ENCODE data around the gene NCAPG. TPM values are rescaled to one million over a fixed set of nuclear protein-coding genes. Genes with fewer than 3 reads are reported as not detected.

The NCAPG gene
- total RNA-seq, 1 donor from 2014 or later = 2.2 TPM

GRCh38 chr4:17876943-17877342, 66.2 kb downstream of the NCAPG start:
- no peaks in the 10 kb centered on the region for H3K9me3 ChIP-seq
- H3K27ac ChIP-seq = no peak overlapping the region
- H3K27me3 ChIP-seq (ENCODE audit: low read depth) = no peaks in the 10 kb centered on the region
- ATAC-seq (no peak), DNase-seq (no peak)
- no peaks in the 10 kb centered on the region for H3K4me1 ChIP-seq
- intact Hi-C loops (cut with DNase I) = no loop called here
- no peak overlapping the region for H3K4me3 ChIP-seq
- H3K36me3 ChIP-seq = no peaks in the 10 kb centered on the region
- TF ChIP-seq, protein P1, sequence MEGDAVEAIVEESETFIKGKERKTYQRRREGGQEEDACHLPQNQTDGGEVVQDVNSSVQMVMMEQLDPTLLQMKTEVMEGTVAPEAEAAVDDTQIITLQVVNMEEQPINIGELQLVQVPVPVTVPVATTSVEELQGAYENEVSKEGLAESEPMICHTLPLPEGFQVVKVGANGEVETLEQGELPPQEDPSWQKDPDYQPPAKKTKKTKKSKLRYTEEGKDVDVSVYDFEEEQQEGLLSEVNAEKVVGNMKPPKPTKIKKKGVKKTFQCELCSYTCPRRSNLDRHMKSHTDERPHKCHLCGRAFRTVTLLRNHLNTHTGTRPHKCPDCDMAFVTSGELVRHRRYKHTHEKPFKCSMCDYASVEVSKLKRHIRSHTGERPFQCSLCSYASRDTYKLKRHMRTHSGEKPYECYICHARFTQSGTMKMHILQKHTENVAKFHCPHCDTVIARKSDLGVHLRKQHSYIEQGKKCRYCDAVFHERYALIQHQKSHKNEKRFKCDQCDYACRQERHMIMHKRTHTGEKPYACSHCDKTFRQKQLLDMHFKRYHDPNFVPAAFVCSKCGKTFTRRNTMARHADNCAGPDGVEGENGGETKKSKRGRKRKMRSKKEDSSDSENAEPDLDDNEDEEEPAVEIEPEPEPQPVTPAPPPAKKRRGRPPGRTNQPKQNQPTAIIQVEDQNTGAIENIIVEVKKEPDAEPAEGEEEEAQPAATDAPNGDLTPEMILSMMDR (IDR thresholded peaks at IDR 0.05) = no peak

DNA sequence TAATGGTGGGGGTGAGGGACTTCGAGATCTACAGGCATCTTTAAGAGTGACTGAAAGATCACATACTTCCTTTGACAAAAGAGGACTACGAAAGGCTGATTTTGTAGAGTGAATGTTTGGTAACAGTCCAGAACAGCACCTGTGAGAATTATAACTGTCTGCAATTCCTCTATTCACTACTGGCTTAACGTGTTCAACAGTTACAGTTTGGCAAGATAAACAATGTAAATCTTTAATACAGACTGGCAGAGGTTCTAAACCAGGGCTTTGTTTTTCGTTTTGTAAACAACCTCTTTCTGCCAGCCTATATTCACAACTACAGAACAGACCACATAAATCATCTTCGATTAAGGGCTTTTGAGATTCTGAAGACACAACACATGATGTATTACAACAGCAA, 66.9 kb downstream of the NCAPG start:
- Histone ChIP-seq H3K4me1 (no peaks in the 10 kb centered on the region), H3K27me3 (ENCODE audit: low read depth) (no peaks in the 10 kb centered on the region), H3K27ac (no peak overlapping the region), H3K36me3 (no peaks in the 10 kb centered on the region), H3K9me3 (no peaks in the 10 kb centered on the region), H3K4me3 (no peak overlapping the region)
- intact Hi-C loops (cut with DNase I) = no loop called here
- ATAC-seq (no peak), DNase-seq (no peak)
- TF ChIP-seq, protein P1 (IDR thresholded peaks at IDR 0.05) = no peak

- ATAC-seq (no peak), DNase-seq (no peak)
- Histone ChIP-seq H3K27ac (no peak overlapping the region), H3K36me3 (no peaks in the 10 kb centered on the region), H3K4me1 (no peaks in the 10 kb centered on the region), H3K9me3 (no peaks in the 10 kb centered on the region), H3K27me3 (ENCODE audit: low read depth) (no peaks in the 10 kb centered on the region), H3K4me3 (no peak overlapping the region)
- TF ChIP-seq, protein P1 (IDR thresholded peaks at IDR 0.05) = no peak
- intact Hi-C loops (cut with DNase I) = no loop called here
Measured at GRCh38 chr4:17884063-17884462, 73.3 kb downstream of the NCAPG start.

DNA sequence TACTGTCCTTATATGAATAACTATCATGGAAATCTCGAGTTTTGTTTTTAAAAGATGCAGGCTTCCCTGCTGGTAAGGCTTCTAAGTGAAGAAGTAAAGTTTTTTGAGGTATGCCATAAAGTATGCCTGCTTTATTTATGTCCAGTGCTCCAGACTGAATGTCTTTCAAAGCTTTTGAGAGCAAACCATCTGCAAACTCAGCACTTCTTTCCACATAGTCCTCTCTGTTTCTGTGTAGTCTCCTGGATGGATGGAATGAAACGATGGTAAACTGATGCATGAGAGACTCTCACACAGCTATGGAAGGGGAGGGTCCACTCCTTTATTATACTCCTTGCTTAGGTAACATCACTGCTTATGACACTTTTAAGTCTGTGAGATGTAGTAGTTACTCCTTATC, 73.7 kb downstream of the NCAPG start:
- Histone ChIP-seq H3K4me3 (no peak overlapping the region), H3K27ac (no peak overlapping the region), H3K4me1 (no peaks in the 10 kb centered on the region), H3K27me3 (ENCODE audit: low read depth) (no peaks in the 10 kb centered on the region), H3K36me3 (no peaks in the 10 kb centered on the region), H3K9me3 (no peaks in the 10 kb centered on the region)
- ATAC-seq (no peak), DNase-seq (no peak)
- intact Hi-C loops (cut with DNase I) = no loop called here
- TF ChIP-seq, protein P1 (IDR thresholded peaks at IDR 0.05) = no peak

DNA sequence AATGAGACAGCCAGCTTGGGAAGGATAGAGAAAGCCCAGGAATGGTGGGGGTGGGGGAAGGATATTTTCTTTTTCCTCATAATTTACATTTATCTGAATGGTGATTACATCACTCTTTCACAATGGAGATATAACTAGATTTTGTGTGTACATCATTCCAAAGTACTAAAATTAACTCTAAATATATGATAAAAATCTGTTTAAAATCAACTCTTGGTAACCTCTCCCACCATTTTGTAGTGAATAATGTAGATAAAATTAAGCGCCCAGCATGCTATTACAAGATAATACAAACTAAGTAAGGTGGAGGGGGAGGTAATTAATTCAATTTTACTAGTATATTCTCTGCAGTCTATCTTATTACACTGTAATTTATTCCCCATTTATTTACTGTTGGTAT, 78.9 kb downstream of the NCAPG start:
- Histone ChIP-seq H3K27me3 (ENCODE audit: low read depth) (no peaks in the 10 kb centered on the region), H3K27ac (no peak overlapping the region), H3K36me3 (no peaks in the 10 kb centered on the region), H3K4me1 (no peaks in the 10 kb centered on the region), H3K9me3 (no peaks in the 10 kb centered on the region), H3K4me3 (no peak overlapping the region)
- DNase-seq (no peak), ATAC-seq (no peak)
- intact Hi-C loops (cut with DNase I) = no loop called here
- TF ChIP-seq, protein P1 (IDR thresholded peaks at IDR 0.05) = no peak

- no peak for ATAC-seq
- no peaks in the 10 kb centered on the region for H3K9me3 ChIP-seq
- H3K27me3 ChIP-seq (ENCODE audit: low read depth) = no peaks in the 10 kb centered on the region
- DNase-seq = no peak
- no peaks in the 10 kb centered on the region for H3K4me1 ChIP-seq
- intact Hi-C loops (cut with DNase I) = no loop called here
- H3K36me3 ChIP-seq = no peaks in the 10 kb centered on the region
- no peak overlapping the region for H3K4me3 ChIP-seq
- no peak overlapping the region for H3K27ac ChIP-seq
- TF ChIP-seq, protein P1 (IDR thresholded peaks at IDR 0.05) = no peak
Measured at GRCh38 chr4:17894421-17894820, 83.6 kb downstream of the NCAPG start.
